A673 (cell line): ENCODE measurements around the gene RAB27B. TPM values are rescaled to one million over a fixed set of nuclear protein-coding genes. Genes with fewer than 3 reads are reported as not detected.

Source experiments
- BruUV-seq: library from RNA; stranded (reverse); fragments of 400-500 nt; replicated peaks from 2 replicates; lab custom pipeline; 2021; lab: Mats Ljungman, UMichigan
- CTCF ChIA-PET: fragments of 300-600 bp; sonication (Branson Sonifier 250); formaldehyde crosslinking; loops from one replicate; lab custom pipeline; 2022; ENCODE audit warnings: antibody characterized with exemption; lab: Charles Lee
- POLR2A ChIA-PET: fragments of 300-600 bp; sonication (Branson Sonifier 250); formaldehyde crosslinking; loops from one replicate; lab custom pipeline; 2022; ENCODE audit warnings: antibody characterized with exemption; ENCODE audit not compliant: low non-redundant PET; lab: Charles Lee
- DNase-seq: peaks from one replicate; pipeline ENCODE4 v3.0.0-alpha.2; 2015; ENCODE audit warnings: low spot score
- H3K27ac ChIP-seq: fragments of 200-600 bp; sonication (generic); 2 replicates; pipeline ENCODE4 v1.5.1; 2016; ENCODE audit warnings: mixed run types, low read depth, mild to moderate bottlenecking, mixed read lengths, antibody characterized with exemption, low read length; ENCODE audit not compliant: poor library complexity, severe bottlenecking
- H3K27me3 ChIP-seq: fragments of 200-600 bp; sonication (generic); replicated peaks from 2 replicates; pipeline ENCODE4 v1.6.1; 2017; ENCODE audit warnings: mixed run types, low read depth, mild to moderate bottlenecking, mixed read lengths, antibody characterized with exemption, low read length; ENCODE audit not compliant: insufficient read depth, poor library complexity
- H3K36me3 ChIP-seq: fragments of 200-600 bp; sonication (generic); 2 replicates; pipeline ENCODE4 v1.6.1; 2016; ENCODE audit warnings: mixed run types, mild to moderate bottlenecking, mixed read lengths, antibody characterized with exemption, low read length; ENCODE audit not compliant: insufficient read depth, poor library complexity, severe bottlenecking
- H3K4me1 ChIP-seq: fragments of 200-600 bp; sonication (generic); 2 replicates; pipeline ENCODE4 v1.6.1; 2017; ENCODE audit warnings: mixed run types, mild to moderate bottlenecking, mixed read lengths, antibody characterized with exemption, low read length; ENCODE audit not compliant: insufficient read depth, poor library complexity, severe bottlenecking
- H3K4me3 ChIP-seq: fragments of 200-600 bp; sonication (generic); 2 replicates; pipeline ENCODE4 v1.5.1; 2016; ENCODE audit warnings: low read depth, mixed run types, mild to moderate bottlenecking, mixed read lengths, low read length; ENCODE audit not compliant: poor library complexity, severe bottlenecking
- H3K9me3 ChIP-seq: fragments of 200-600 bp; sonication (generic); 2 replicates; pipeline ENCODE4 v1.6.1; 2016; ENCODE audit warnings: mixed run types, low read depth, mild to moderate bottlenecking, mixed read lengths, antibody characterized with exemption, low read length; ENCODE audit not compliant: poor library complexity, severe bottlenecking
- CTCF ChIP-seq: fragments of 300-800, 200-600 bp; sonication (generic); conservative IDR thresholded peaks from 2 replicates; pipeline ENCODE4 v1.5.1; 2017; ENCODE audit warnings: low read depth, mild to moderate bottlenecking, antibody characterized with exemption, low read length, moderate library complexity, mixed read lengths
- EZH2 ChIP-seq: fragments of 200-600 bp; sonication (generic); IDR thresholded peaks from 2 replicates; pipeline ENCODE4 v1.6.1; 2017; ENCODE audit warnings: borderline replicate concordance, low read depth, mild to moderate bottlenecking, mixed read lengths, antibody characterized with exemption, low read length; ENCODE audit not compliant: poor library complexity, severe bottlenecking
- intact Hi-C: fragments of 100-400 bp; cut with micrococcal nuclease; formaldehyde crosslinking; loops from one replicate; pipeline ENCODE4 v1.10.0; 2022; ENCODE audit not compliant: unreplicated experiment
- total RNA-seq: library from RNA; stranded (reverse); gene quantifications from 2 replicates; pipeline ENCODE4 v1.2.3, GENCODE V29; 2021

RAB27B gene
- total RNA-seq, 1 experiment from 2014 or later, result not detected

- no peak for TF ChIP-seq CTCF
- no peak for TF ChIP-seq EZH2
- ChIA-PET CTCF (no interaction called here), POLR2A (no interaction called here)
- Histone ChIP-seq H3K27ac (no peak overlapping the region), H3K9me3 (no peaks in the 10 kb centered on the region), H3K4me3 (no peak overlapping the region), H3K27me3 (no peaks in the 10 kb centered on the region), H3K36me3 (no peaks in the 10 kb centered on the region), H3K4me1 (no peaks in the 10 kb centered on the region)
- DNase-seq, result no peak
- intact Hi-C loops, result no loop called here
- BruUV-seq, result no TSS peak
These were observed 40.7 kb upstream of the RAB27B start for GRCh38 chr18:54787616-54788015.

DNA sequence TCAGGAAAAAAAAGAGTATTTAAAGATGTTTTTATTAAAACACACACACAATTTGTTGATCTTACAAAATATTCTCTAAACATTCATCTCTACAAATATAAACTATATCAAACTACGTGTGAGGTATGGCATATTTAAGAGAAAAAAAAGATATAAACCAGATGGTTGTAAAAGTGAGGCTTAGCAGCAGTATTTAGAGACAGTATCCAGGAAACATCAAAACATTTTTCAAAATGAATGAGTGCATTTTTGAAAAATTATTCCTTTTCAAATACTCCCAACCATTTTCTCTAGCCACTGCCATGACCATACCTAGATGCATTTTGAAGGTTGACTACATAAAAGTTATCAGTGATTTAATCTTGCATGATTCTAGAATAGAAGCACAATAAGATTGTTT lies 38.2 kb upstream of the RAB27B start:
- ChIA-PET POLR2A (no interaction called here), CTCF (no interaction called here)
- intact Hi-C loops, result no loop called here
- H3K27me3 ChIP-seq, result peaks cover 9% of the 10 kb centered on the region
- no TSS peak for BruUV-seq
- no peaks in the 10 kb centered on the region for H3K36me3 ChIP-seq
- H3K27ac ChIP-seq, result no peak overlapping the region
- H3K4me1 ChIP-seq, result no peaks in the 10 kb centered on the region
- TF ChIP-seq EZH2, result no peak
- no peak for TF ChIP-seq CTCF
- no peak overlapping the region for H3K4me3 ChIP-seq
- no peaks in the 10 kb centered on the region for H3K9me3 ChIP-seq
- no peak for DNase-seq

DNA sequence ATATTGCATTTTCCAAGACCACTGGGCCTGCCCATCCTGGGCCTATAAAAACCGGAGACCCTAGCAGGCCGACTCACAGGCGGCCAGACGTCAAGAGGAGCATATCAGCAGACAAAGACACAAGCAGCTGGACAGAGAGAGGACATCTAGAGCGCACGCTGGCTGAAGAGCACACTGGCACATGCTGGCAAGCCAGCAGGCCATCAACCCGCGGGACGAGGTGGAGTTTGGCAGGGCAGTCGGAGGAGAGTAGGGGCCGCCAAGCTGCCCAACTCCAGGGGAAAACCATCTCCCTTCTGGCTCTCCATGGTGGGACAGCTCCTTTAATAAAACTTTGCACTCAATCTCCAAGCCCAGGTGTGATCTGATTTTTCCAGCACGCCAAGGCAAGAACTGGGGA lies 36.6 kb upstream of the RAB27B start:
- CTCF ChIA-PET, result no interaction called here
- Histone ChIP-seq H3K4me3 (no peak overlapping the region), H3K4me1 (no peaks in the 10 kb centered on the region), H3K27ac (no peak overlapping the region), H3K27me3 (peaks cover 9% of the 10 kb centered on the region), H3K9me3 (no peaks in the 10 kb centered on the region), H3K36me3 (no peaks in the 10 kb centered on the region)
- TF ChIP-seq CTCF (no peak), EZH2 (no peak)
- no TSS peak for BruUV-seq
- no peak for DNase-seq
- intact Hi-C loops, result no loop called here
- POLR2A ChIA-PET, result no interaction called here
